ENCODE results near the gene RAB1A.
"Not testable (repeated sequence)": the region's sequence is repeated elsewhere in the genome, so short reads cannot be mapped to it uniquely, and the experiment has no call there.

RAB1A gene

DNA sequence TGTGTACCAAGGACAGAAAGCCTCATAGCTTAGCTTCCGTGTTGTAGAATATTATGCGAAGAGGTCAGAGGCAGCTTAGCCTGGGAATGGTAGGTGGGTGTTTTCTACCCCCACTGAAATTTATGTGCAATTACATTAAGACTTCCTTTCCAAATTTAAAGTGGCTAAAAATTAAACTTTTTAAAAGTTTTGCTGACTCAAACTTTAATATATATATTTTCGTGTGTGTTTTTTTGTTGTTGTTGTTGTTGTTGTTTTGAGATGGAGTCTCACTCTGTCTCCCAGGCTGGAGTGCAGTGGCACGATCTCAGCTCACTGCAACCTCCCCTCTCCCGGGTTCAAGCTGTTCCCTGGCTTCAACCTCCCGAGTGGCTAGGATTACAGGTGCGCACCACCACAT is 4.3 kb upstream of the RAB1A start:
- FAIRE-seq, result no peak

DNA sequence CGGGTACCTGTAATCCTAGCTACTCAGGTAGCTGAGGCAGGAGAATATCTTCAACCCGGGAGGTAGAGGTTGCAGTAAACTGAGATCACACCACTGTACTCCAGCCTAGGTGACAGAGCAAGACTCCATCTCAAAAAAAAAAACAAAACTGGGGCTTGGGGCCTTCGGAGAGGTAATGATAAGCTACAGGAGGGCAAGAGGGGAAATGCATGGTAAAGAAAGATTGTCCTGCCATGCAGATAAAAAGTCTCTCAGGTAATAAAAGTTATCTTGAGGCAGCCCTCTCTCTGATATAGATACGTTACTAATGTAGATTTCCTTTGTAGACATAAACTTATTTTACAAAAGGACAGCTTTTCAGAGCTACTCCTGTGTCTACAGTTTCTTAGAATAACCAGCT is 3.7 kb upstream of the RAB1A start:
- FAIRE-seq, result no peak

DNA sequence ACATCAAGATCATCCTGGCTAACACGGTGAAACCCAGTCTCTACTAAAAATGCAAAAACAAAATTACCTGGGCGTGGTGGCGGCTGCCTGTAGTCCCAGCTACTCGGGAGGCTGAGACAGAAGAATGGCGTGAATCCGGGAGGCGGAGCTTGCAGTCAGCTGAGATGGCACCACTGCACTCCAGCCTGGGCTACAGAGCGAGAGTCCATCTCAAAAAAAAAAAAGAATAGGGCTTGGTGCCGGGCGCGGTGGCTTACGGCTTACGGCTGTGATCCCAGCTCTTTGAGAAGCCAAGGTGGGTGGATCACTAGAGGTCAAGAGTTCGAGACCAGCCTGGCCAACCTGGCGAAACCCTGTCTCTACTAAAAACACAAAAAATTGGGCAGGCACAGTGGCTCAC is 3.0 kb upstream of the RAB1A start:
- not testable (repeated sequence) for FAIRE-seq

DNA sequence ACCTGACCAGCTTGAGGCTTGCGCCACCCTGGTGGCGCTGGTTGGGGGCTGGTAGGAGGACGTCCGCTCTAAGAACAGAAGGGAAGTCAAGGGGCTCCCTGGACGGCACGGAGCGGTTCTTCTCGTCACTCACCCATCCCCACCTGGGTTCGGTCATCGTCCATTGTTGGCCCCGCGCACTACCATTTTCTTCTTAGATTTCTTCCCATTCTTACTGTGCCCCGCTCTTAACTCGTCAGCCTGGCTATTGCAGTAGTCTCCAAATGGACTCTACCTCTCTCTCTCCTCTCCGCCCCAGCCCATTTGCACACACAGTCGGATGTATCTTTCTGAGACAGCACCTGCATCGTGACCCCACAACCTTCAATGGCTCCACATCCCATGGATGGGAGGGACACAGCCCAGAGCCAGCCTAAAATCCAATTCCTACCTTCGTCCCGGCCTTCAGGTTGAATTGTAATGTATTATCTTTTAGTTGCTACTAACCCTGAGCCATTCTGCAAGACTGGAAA is 814 bp upstream of the RAB1A start:
- no peak for FAIRE-seq

GRCh38 chr2:65129286-65129825 is 550 bp downstream of the RAB1A start:
- no peak for FAIRE-seq

GRCh38 chr2:65128297-65129190 is 1.4 kb downstream of the RAB1A start:
- no peak for FAIRE-seq

DNA sequence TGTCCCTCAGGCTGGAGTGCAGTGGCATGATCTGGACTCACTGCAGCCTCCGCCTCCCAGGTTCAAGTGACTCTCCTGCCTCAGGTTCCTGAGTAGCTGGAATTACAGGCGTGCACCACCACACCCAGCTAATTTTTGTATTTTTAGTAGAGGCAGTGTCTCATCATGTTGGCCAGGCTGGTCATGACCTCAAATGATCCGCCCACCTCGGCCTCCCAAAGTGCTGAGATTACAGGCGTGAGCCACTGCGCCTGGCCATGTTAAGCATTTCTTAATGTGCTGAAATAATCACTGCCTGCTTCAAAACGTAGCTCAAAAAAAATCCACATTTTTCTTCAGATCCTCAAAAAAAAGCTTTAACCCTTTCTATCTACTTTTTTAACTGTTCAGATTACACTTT is 4.4 kb downstream of the RAB1A start:
- FAIRE-seq, result not testable (repeated sequence)

GRCh38 chr2:65122313-65122712 is 7.6 kb downstream of the RAB1A start:
- FAIRE-seq, result no peak

DNA sequence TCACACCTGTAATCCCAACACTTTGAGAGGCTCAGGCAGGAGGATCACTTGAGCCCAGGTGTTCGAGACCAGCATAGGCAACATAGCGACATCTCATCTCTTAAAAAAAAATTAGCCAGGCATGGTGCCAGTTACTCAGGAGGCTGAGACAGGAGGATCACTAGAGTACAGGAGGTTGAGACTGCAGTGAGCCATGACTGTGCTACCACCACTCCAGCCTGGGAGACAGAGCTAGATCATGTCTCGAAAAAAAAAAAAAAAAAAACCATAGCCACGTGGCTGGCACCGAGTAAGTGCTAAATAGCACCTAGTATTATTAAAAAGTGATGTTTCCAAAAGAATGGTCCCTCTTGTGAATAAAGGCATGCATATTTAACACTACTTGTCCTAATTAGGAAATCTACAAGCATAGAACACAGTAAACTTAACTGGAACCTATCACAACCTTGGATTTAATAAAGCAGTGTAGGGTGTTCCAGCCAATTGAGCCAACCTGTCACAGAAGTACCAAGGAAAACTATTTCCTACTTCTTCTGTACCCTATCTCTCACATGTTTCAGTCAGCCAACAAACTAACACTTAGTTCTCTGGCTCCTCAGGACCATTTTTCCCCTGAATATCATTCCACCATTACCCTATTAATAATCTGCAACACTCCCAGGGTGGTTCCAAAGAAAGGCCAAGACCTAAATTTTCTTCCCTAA is 8.8 kb downstream of the RAB1A start:
- FAIRE-seq, result no peak

GRCh38 chr2:65116645-65117044 is 13.3 kb downstream of the RAB1A start:
- FAIRE-seq, result no peak

- no peak for FAIRE-seq
These were observed 15.0 kb downstream of the RAB1A start for GRCh38 chr2:65114921-65115320.

- no peak for FAIRE-seq
These were observed 16.1 kb downstream of the RAB1A start for GRCh38 chr2:65113816-65114215.

- FAIRE-seq, result no peak
These were observed 16.7 kb downstream of the RAB1A start for GRCh38 chr2:65113229-65113628.

GRCh38 chr2:65112633-65113032 is 17.3 kb downstream of the RAB1A start:
- no peak for FAIRE-seq

DNA sequence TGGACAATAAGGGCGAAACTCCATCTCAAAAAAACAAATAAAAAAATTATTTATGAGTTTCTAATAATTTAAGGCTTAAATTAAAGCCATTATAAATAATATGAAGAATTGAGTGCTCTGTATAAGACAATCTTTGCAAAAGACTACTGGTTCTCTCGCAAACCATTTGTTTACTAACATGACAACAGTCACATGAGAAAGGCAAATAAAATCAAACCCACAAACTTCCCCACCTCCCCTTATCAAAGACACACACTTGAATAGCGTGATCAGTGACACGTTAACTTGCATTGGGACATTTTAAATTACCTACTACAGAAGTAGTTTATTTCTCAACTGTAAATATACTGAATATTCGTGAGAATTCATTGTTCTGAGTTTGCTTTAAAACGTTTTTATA is 21.1 kb downstream of the RAB1A start:
- no peak for FAIRE-seq

DNA sequence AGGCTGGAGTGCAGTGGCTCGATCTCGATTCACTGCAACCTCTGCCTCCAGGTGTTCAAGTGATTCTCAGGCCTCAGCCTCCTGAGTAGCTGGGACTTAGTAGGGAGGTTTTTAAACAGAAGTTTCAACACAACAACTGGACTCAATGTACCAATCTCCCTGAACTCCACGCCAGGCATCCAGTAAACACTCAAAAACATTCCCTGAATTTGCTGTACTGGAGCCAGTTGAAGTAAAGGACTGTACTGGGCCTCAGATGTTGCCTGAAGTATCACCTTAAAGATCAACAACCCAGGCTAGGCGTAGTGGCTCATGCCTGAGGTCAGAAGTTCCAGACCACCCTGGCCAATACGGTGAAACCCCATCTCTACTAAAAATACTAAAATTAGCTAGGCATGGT is 22.4 kb downstream of the RAB1A start:
- FAIRE-seq, result no peak

GRCh38 chr2:65103013-65103715 is 26.7 kb downstream of the RAB1A start:
- FAIRE-seq, result no peak

DNA sequence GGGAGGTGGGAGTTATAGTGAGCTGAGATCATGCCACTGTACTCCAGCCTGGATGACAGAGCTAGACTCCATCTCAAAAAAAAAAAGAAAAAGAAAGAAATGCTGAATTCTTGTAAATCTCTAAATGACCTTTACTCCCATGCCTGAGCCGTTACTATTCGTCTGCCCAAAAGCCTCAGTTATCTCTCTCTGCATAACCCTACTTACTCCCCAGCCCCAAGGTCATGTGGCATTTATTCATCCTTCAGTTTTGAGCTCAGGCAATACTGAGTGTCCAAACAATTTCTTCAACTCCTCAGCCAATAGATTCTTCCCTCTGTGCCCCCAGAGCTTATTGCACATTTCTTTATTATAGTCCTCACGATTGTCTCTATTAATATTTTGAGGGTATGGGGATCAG is 28.8 kb downstream of the RAB1A start:
- FAIRE-seq, result no peak

GRCh38 chr2:65098741-65099140 is 31.2 kb downstream of the RAB1A start:
- FAIRE-seq, result no peak

DNA sequence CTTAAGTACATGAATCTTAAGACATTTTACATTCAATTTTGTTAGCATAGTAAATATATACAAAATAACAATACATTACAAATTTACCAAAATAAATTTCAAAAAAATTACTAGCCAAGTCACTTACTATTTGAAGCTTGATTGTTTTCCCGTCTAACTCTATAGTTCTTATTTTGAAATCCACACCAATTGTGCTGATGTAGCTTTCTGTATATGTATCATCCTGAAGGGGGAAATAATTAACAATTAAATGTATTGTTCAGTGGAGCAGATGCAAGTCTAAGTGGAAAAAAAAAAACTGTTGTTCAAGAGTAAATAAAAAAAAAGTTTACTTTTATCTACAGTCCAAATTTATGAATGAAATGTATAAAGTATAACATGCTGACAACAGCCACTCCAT is 32.1 kb downstream of the RAB1A start:
- peak; percentile 80 for FAIRE-seq

DNA sequence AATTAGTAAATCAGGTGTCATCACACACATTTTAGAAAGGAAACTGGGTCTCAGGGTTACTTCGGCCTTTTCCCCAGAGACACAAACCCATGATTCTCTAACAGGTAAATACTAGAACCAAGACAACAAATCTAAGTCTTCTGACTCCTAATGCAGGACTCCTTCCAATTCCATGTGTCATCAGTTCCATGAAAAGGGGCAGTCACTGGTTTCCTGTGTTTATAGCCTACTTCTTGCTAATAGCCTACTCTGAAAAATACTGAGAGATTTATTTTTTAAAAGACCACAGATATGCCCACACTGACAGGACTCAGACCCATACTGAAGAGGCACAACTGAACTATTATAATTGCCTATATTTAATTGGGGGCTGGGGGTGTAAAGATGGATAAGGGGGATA is 33.0 kb downstream of the RAB1A start:
- no peak for FAIRE-seq

- no peak for FAIRE-seq
These were observed 36.7 kb downstream of the RAB1A start for GRCh38 chr2:65093211-65093610.

DNA sequence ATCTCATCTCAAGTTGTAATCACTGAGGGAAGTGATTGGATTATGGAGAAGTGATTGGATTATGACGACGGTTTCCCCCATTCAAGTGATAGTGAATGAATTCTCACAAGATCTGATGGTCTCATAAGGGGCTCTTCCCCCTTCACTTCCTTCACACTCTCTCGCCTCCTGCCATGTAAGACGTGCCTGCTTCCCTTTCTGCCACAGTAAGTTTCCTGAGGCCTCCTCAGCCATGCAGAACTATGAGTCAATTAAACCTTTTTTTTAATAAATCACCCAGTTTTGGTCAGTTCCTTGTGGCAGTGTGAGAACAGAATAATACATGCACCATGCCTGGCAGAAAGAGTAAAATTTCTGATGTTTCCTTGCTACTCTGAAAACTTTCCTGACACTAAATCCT is 37.1 kb downstream of the RAB1A start:
- no peak for FAIRE-seq
